HG03575 (cell line): ENCODE measurements around the gene HYAL4.
"Not testable (repeated sequence)": the region's sequence is repeated elsewhere in the genome, so short reads cannot be mapped to it uniquely, and the experiment has no call there.

ENCODE experiments used
- ATAC-seq: cut with Tn5 transposase; IDR thresholded peaks from one replicate; pipeline ENCODE4 v1.9.1; 2021; ENCODE audit not compliant: unreplicated experiment, insufficient number of reproducible peaks, low FRiP score; ENCODE audit errors: extremely low read depth

The HYAL4 gene

GRCh38 chr7:123879628-123880027 is 34.7 kb downstream of the HYAL4 start:
- ATAC-seq: no peak

GRCh38 chr7:123881300-123881699 is 36.3 kb downstream of the HYAL4 start:
- no peak for ATAC-seq

DNA sequence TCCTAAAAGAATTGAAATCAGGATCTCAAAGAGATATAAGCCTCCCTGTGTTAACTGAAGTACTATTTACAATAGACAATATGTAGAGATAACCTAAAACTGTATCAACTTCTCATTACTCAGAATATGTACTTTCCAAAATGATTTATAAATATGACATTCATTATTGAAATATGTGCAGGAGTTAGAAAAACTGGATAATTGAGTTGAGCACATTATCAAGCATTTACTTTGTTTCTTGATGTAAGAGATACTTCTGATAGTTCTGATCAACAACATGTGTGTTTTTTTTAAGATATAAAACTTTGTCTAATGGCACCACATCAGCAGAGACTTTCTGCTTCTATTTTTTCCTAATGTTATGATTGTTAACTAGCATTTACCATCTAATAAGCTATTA is 38.2 kb downstream of the HYAL4 start:
- ATAC-seq: no peak

GRCh38 chr7:123888192-123888591 is 43.2 kb downstream of the HYAL4 start:
- no peak for ATAC-seq

- not testable (repeated sequence) for ATAC-seq
Measured at GRCh38 chr7:123894753-123895152, 49.8 kb downstream of the HYAL4 start.

GRCh38 chr7:123901101-123901500 is 56.1 kb downstream of the HYAL4 start:
- no peak for ATAC-seq

- no peak for ATAC-seq
Measured at GRCh38 chr7:123905714-123906113, 60.7 kb downstream of the HYAL4 start.

DNA sequence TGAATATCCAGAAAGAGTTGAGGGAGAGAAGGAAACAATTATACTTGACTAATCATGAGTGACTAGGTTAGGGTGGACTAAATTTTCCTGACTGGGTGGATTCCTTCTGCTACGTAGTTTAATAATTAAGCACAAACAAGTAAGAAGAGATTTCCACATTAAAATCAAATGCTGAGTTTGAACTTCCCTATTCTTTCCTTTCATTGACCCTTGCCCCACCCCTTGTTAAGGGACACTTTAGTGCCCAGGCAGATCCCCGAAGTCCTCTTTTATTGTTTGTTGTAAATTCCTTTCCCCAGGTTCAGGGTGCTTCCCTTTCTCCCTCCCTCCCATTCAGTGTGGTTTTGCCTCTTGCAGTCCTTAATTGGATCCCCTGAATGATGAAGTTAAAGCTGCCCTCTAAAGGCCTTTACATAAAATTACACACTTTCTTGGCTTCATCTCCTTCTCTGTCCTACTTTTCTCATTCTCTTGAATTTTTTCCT is 71.3 kb downstream of the HYAL4 start:
- ATAC-seq: no peak

GRCh38 chr7:123917878-123918277 is 72.9 kb downstream of the HYAL4 start:
- no peak for ATAC-seq

- ATAC-seq: no peak
Measured at GRCh38 chr7:123918309-123918708, 73.3 kb downstream of the HYAL4 start.

GRCh38 chr7:123923599-123923998 is 78.6 kb downstream of the HYAL4 start:
- ATAC-seq: no peak

- ATAC-seq: no peak
Measured at GRCh38 chr7:123924941-123925340, 80.0 kb downstream of the HYAL4 start, which contains the start of gene SPAM1. SPAM1 (plus strand) TSS chr7:123925241; CDS start chr7:123953571, 28,330 bp downstream.
